H1 (cell line): ENCODE data around the gene PDP2. TPM values are rescaled to one million over a fixed set of nuclear protein-coding genes. Genes with fewer than 3 reads are reported as not detected.

Source experiments
- CTCF ChIA-PET: fragments of 300-600 bp; sonication (Branson Sonifier 250); formaldehyde crosslinking; loops from one replicate; lab custom pipeline; 2021; ENCODE audit not compliant: partially characterized antibody; lab: Charles Lee
- POLR2A ChIA-PET: fragments of 300-600 bp; sonication (Branson Sonifier 250); formaldehyde crosslinking; loops from one replicate; lab custom pipeline; 2021; ENCODE audit warnings: inconsistent platforms; ENCODE audit not compliant: partially characterized antibody; lab: Charles Lee
- DNase-seq, 2 experiments: peaks; one replicate each; pipeline versions ENCODE4 v3.0.0 to v3.0.0-alpha.2; 2010 to 2022; ENCODE audit warnings: low spot score in 2 of 2, low read depth in 1 of 2, mixed read lengths in 1 of 2
- FAIRE-seq: peaks from 2 replicates; lab custom pipeline; 2011; peaks lifted over from hg19 to GRCh38; lab: Jason Lieb, UNC
- H2AFZ ChIP-seq: 2 replicates; pipeline ENCODE4 v1.8.1; 2012; ENCODE audit warnings: low read length, inconsistent platforms
- H2AK5ac ChIP-seq: 2 replicates; pipeline ENCODE4 v1.6.1; 2013; ENCODE audit warnings: low read depth, low read length
- H2BK120ac ChIP-seq: replicated peaks from 2 replicates; pipeline ENCODE3; 2013; ENCODE audit warnings: low read depth, low read length, inconsistent platforms
- H2BK12ac ChIP-seq: 2 replicates; pipeline ENCODE4 v1.6.1; 2013; ENCODE audit warnings: low read depth, low read length
- H2BK15ac ChIP-seq: 2 replicates; pipeline ENCODE4 v1.6.1; 2013; ENCODE audit warnings: low read length
- H2BK20ac ChIP-seq: 2 replicates; pipeline ENCODE4 v1.6.1; 2013; ENCODE audit warnings: low read length
- H2BK5ac ChIP-seq: 2 replicates; pipeline ENCODE4 v1.6.1; 2013; ENCODE audit warnings: low read depth, low read length
- H3K14ac ChIP-seq: 2 replicates; pipeline ENCODE4 v1.6.1; 2013; ENCODE audit warnings: inconsistent platforms; ENCODE audit not compliant: insufficient read length
- H3K18ac ChIP-seq: 2 replicates; pipeline ENCODE4 v1.6.1; 2013; ENCODE audit warnings: low read length; ENCODE audit errors: extremely low read depth
- H3K23ac ChIP-seq: 2 replicates; pipeline ENCODE4 v1.6.1; 2013; ENCODE audit warnings: inconsistent platforms; ENCODE audit not compliant: insufficient read length
- H3K23me2 ChIP-seq: 2 replicates; pipeline ENCODE4 v1.6.1; 2013; ENCODE audit warnings: low read depth, low read length
- H3K27ac ChIP-seq: 2 replicates; pipeline ENCODE4 v1.6.1; 2011; ENCODE audit warnings: low read depth, low read length, inconsistent platforms
- H3K27me3 ChIP-seq, 4 experiments: replicated peaks in 1 of 4; 1 replicate in 1 of 4; 2 replicates in 3 of 4; pipeline versions ENCODE4 v1.6.1 to v1.8.1; 2011 to 2013; ENCODE audit warnings: low read length in 3 of 4, mild to moderate bottlenecking in 3 of 4, inconsistent platforms in 2 of 4, mixed read lengths in 2 of 4, moderate library complexity in 1 of 4; ENCODE audit not compliant: control insufficient read depth in 3 of 4, insufficient read depth in 3 of 4; ENCODE audit errors: extremely low read depth in 1 of 4
- H3K36me3 ChIP-seq, 4 experiments: 2 replicates each; pipeline versions ENCODE4 v1.6.1 to v1.8.1; 2011 to 2013; ENCODE audit warnings: mild to moderate bottlenecking in 4 of 4, low read length in 3 of 4, moderate library complexity in 2 of 4, control low read depth in 1 of 4, inconsistent platforms in 1 of 4; ENCODE audit not compliant: insufficient read depth in 4 of 4, control insufficient read depth in 2 of 4
- H3K4ac ChIP-seq: replicated peaks from 2 replicates; pipeline ENCODE3; 2013; ENCODE audit warnings: low read length, low read depth, mixed read lengths, inconsistent platforms; ENCODE audit not compliant: insufficient read length
- H3K4me1 ChIP-seq, 4 experiments: replicated peaks in 1 of 4; 1 replicate in 1 of 4; 2 replicates in 3 of 4; pipeline versions ENCODE4 v1.6.1 to v1.8.1; 2011 to 2013; ENCODE audit warnings: low read length in 3 of 4, inconsistent platforms in 2 of 4, mixed read lengths in 1 of 4; ENCODE audit not compliant: insufficient read depth in 4 of 4, control insufficient read depth in 3 of 4
- H3K4me2 ChIP-seq, 2 experiments: 2 replicates each; pipeline versions ENCODE4 v1.6.1 to v1.8.1; 2011 to 2013; ENCODE audit warnings: low read depth in 2 of 2, low read length in 2 of 2, control low read depth in 1 of 2, inconsistent platforms in 1 of 2, mild to moderate bottlenecking in 1 of 2; ENCODE audit not compliant: insufficient read depth in 1 of 2
- H3K4me3 ChIP-seq, 4 experiments: fragments of 200-600, 300-600 bp in 1 of 4; sonication (generic), shearing (Covaris generic), sonication (Bioruptor Twin) in 1 of 4; 2 replicates each; pipeline versions ENCODE4 v1.5.1 to v1.8.1; 2011 to 2016; ENCODE audit warnings: low read length in 4 of 4, low read depth in 3 of 4, control low read depth in 2 of 4, inconsistent platforms in 2 of 4, mild to moderate bottlenecking in 2 of 4, mixed read lengths in 1 of 4, moderate library complexity in 1 of 4; ENCODE audit not compliant: insufficient read depth in 2 of 4; ENCODE audit errors: extremely low read depth in 1 of 4
- H3K56ac ChIP-seq: replicated peaks from 2 replicates; pipeline ENCODE3; 2013; ENCODE audit warnings: low read depth, mild to moderate bottlenecking, mixed read lengths, low read length, inconsistent platforms; ENCODE audit not compliant: insufficient read length
- H3K79me1 ChIP-seq: 2 replicates; pipeline ENCODE4 v1.6.1; 2013; ENCODE audit warnings: low read depth, low read length, control low read depth
- H3K79me2 ChIP-seq, 2 experiments: 2 replicates each; pipeline versions ENCODE4 v1.6.1 to v1.8.1; 2012 to 2013; ENCODE audit warnings: low read length in 2 of 2, mild to moderate bottlenecking in 2 of 2, inconsistent platforms in 1 of 2; ENCODE audit not compliant: insufficient read depth in 2 of 2, control insufficient read depth in 1 of 2
- H3K9ac ChIP-seq, 4 experiments: replicated peaks in 1 of 4; 1 replicate in 1 of 4; 2 replicates in 3 of 4; pipeline versions ENCODE4 v1.6.1 to v1.8.1; 2011 to 2013; ENCODE audit warnings: low read depth in 3 of 4, low read length in 3 of 4, control low read depth in 2 of 4, mild to moderate bottlenecking in 2 of 4, moderate library complexity in 2 of 4, inconsistent platforms in 1 of 4; ENCODE audit errors: extremely low read depth in 1 of 4
- H3K9me3 ChIP-seq, 2 experiments: 2 replicates each; pipeline versions ENCODE4 v1.6.1 to v1.8.1; 2012 to 2013; ENCODE audit warnings: mild to moderate bottlenecking in 2 of 2, moderate library complexity in 2 of 2, control low read depth in 1 of 2, inconsistent platforms in 1 of 2, low read depth in 1 of 2, low read length in 1 of 2, mixed read lengths in 1 of 2; ENCODE audit not compliant: insufficient read depth in 2 of 2
- H4K20me1 ChIP-seq, 2 experiments: replicated peaks in 1 of 2; 2 replicates each; pipeline versions ENCODE3 to v1.8.1; 2011 to 2013; ENCODE audit warnings: inconsistent platforms in 2 of 2, low read length in 2 of 2, mild to moderate bottlenecking in 1 of 2; ENCODE audit not compliant: insufficient read depth in 2 of 2, control insufficient read depth in 1 of 2
- H4K5ac ChIP-seq: 2 replicates; pipeline ENCODE4 v1.6.1; 2013; ENCODE audit warnings: low read length, low read depth, mixed read lengths, inconsistent platforms; ENCODE audit not compliant: insufficient read length
- H4K8ac ChIP-seq: 2 replicates; pipeline ENCODE4 v1.8.0; 2013; ENCODE audit warnings: mild to moderate bottlenecking, moderate library complexity, low read length, inconsistent platforms; ENCODE audit not compliant: insufficient read depth; ENCODE audit errors: extremely low read depth
- H4K91ac ChIP-seq: replicated peaks from 2 replicates; pipeline ENCODE3; 2013; ENCODE audit warnings: low read length, mixed read lengths, inconsistent platforms; ENCODE audit not compliant: insufficient read length
- WGBS, 2 experiments: shearing (Covaris generic) in 1 of 2; methylation state at CpG; one replicate each; pipeline versions ENCODE4 v1.1.6 to v1.1.7; 2013 to 2015; ENCODE audit warnings: low lambda C conversion rate in 2 of 2, mixed read lengths in 2 of 2, inconsistent platforms in 1 of 2, low coverage in 1 of 2, missing lambda C conversion rate in 1 of 2; ENCODE audit not compliant: insufficient replicate concordance in 2 of 2, insufficient coverage in 1 of 2, insufficient read length in 1 of 2; ENCODE audit errors: extremely low coverage in 1 of 2, missing lambda C conversion rate in 1 of 2; 5-methylcytosine and 5-hydroxymethylcytosine counted together
- polyA plus RNA-seq, 7 experiments: library from polyadenylated mRNA; depleted of rRNA in 3 of 7; stranded (reverse) in 5 of 7; unstranded in 2 of 7; fragments of >200 nt in 5 of 7; fragments of 200-250 nt in 2 of 7; gene quantifications; 1 replicate in 5 of 7; 2 replicates in 1 of 7; 4 replicates in 1 of 7; pipeline versions ENCODE4 v1.2.1 to v1.2.3, GENCODE V29; 2011 to 2013; ENCODE audit warnings: missing spikeins in 2 of 7, mixed read lengths in 2 of 7
- total RNA-seq: library from RNA; stranded (reverse); fragmentation: NEBNext Ultra II Directional; extraction: Animal tissue kit (Norgen Biotek cat#: 25700); gene quantifications from 2 replicates; pipeline ENCODE4 v1.2.1, GENCODE V29; 2021

PDP2 gene
- total and polyA plus RNA-seq, 2 of the 8 experiments (the other 6 are each of a cell fraction or from before 2014, with no cell fraction given), result 11.7 to 36.5 TPM

DNA sequence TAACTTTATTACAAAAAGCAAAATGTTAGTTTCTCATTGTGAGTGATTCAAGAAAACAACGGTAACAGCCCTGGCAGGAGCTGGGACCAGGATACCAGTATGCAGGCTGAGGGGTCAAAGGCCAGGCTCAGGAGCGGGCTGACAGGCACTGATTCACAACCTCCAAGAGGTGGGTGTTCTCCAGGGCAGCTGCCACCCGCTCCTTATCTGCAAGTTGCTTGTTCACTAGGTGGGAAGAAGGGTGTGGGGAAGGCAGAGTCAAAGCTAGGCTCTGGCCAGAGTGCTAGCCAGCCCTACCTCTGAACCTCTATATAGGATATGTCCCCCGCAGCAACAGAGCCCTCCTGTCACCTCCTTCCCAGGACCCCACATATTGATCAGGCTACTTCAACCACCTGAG, 51.8 kb downstream of the PDP2 start:
- DNase-seq, result no peak
- Histone ChIP-seq H4K8ac (peak overlapping the region; percentile 40; the same call in 1 of the 2 replicates), H2BK5ac (no peak overlapping the region), H3K9ac (no peak overlapping the region), H3K27me3 (peaks cover 0 to 13% (median 8%) of the 10 kb centered on the region in 4 experiments; a peak in 4 of 7 replicates), H3K14ac (no peak overlapping the region), H2BK120ac (no peak overlapping the region), H3K23me2 (peaks cover 15% of the 10 kb centered on the region; the same call in 1 of the 2 replicates), H2AFZ (no peak overlapping the region), H2BK15ac (no peak overlapping the region), H3K4ac (no peak overlapping the region), H2BK20ac (no peak overlapping the region), H3K79me2 (no peaks in the 10 kb centered on the region; a peak in 1 of 4 replicates), H2AK5ac (no peak overlapping the region), H3K56ac (no peak overlapping the region), H3K4me1 (peaks cover 0 to 11% (median 7%) of the 10 kb centered on the region in 4 experiments; a peak in 4 of 7 replicates), H4K91ac (no peak overlapping the region), H3K4me2 (no peak overlapping the region), H3K36me3 (peaks cover 0 to 3% (median under 1%) of the 10 kb centered on the region in 4 experiments; a peak in 3 of 8 replicates), H3K27ac (no peak overlapping the region), H3K23ac (no peak overlapping the region), H3K79me1 (no peaks in the 10 kb centered on the region; the same call in 1 of the 2 replicates), H2BK12ac (no peak overlapping the region), H3K9me3 (no peaks in the 10 kb centered on the region), H3K4me3 (no peak overlapping the region), H4K5ac (no peak overlapping the region), H3K18ac (no peak overlapping the region), H4K20me1 (peaks cover 2% of the 10 kb centered on the region in 2 experiments)
- FAIRE-seq, result no peak
- 92% methylated on average over 4 of the region's 4 CpGs; no CpG with 5 or more reads in 1 of the 2 experiments for WGBS, 2 experiments
- ChIA-PET CTCF (interaction anchor here (0.7 to 5.5 kb wide), 8 partner anchors 15 to 172 kb away, joined by 3 to 44 read pairs (median 7); no protein-coding TSS in a partner anchor), POLR2A (interaction anchor here (2.0 kb wide), 1 partner anchor 51 kb away, joined by 7 read pairs; the partner anchor contains the start of gene PDP2)
